H1 (cell line): ENCODE measurements around the gene PCYT1B. TPM values are rescaled to one million over a fixed set of nuclear protein-coding genes. Genes with fewer than 3 reads are reported as not detected.

ENCODE experiments used
- CTCF ChIA-PET: fragments of 300-600 bp; sonication (Branson Sonifier 250); formaldehyde crosslinking; loops from one replicate; lab custom pipeline; 2021; ENCODE audit not compliant: partially characterized antibody; lab: Charles Lee
- POLR2A ChIA-PET: fragments of 300-600 bp; sonication (Branson Sonifier 250); formaldehyde crosslinking; loops from one replicate; lab custom pipeline; 2021; ENCODE audit warnings: inconsistent platforms; ENCODE audit not compliant: partially characterized antibody; lab: Charles Lee
- DNase-seq, 2 experiments: peaks; one replicate each; pipeline versions ENCODE4 v3.0.0 to v3.0.0-alpha.2; 2010 to 2022; ENCODE audit warnings: low spot score in 2 of 2, low read depth in 1 of 2, mixed read lengths in 1 of 2
- FAIRE-seq: peaks from 2 replicates; lab custom pipeline; 2011; peaks lifted over from hg19 to GRCh38; lab: Jason Lieb, UNC
- H2AFZ ChIP-seq: 2 replicates; pipeline ENCODE4 v1.8.1; 2012; ENCODE audit warnings: low read length, inconsistent platforms
- H2AK5ac ChIP-seq: 2 replicates; pipeline ENCODE4 v1.6.1; 2013; ENCODE audit warnings: low read depth, low read length
- H2BK120ac ChIP-seq: replicated peaks from 2 replicates; pipeline ENCODE3; 2013; ENCODE audit warnings: low read depth, low read length, inconsistent platforms
- H2BK12ac ChIP-seq: 2 replicates; pipeline ENCODE4 v1.6.1; 2013; ENCODE audit warnings: low read depth, low read length
- H2BK15ac ChIP-seq: 2 replicates; pipeline ENCODE4 v1.6.1; 2013; ENCODE audit warnings: low read length
- H2BK20ac ChIP-seq: 2 replicates; pipeline ENCODE4 v1.6.1; 2013; ENCODE audit warnings: low read length
- H2BK5ac ChIP-seq: 2 replicates; pipeline ENCODE4 v1.6.1; 2013; ENCODE audit warnings: low read depth, low read length
- H3K14ac ChIP-seq: 2 replicates; pipeline ENCODE4 v1.6.1; 2013; ENCODE audit warnings: inconsistent platforms; ENCODE audit not compliant: insufficient read length
- H3K18ac ChIP-seq: 2 replicates; pipeline ENCODE4 v1.6.1; 2013; ENCODE audit warnings: low read length; ENCODE audit errors: extremely low read depth
- H3K23ac ChIP-seq: 2 replicates; pipeline ENCODE4 v1.6.1; 2013; ENCODE audit warnings: inconsistent platforms; ENCODE audit not compliant: insufficient read length
- H3K23me2 ChIP-seq: 2 replicates; pipeline ENCODE4 v1.6.1; 2013; ENCODE audit warnings: low read depth, low read length
- H3K27ac ChIP-seq: 2 replicates; pipeline ENCODE4 v1.6.1; 2011; ENCODE audit warnings: low read depth, low read length, inconsistent platforms
- H3K27me3 ChIP-seq, 4 experiments: replicated peaks in 1 of 4; 1 replicate in 1 of 4; 2 replicates in 3 of 4; pipeline versions ENCODE4 v1.6.1 to v1.8.1; 2011 to 2013; ENCODE audit warnings: low read length in 3 of 4, mild to moderate bottlenecking in 3 of 4, inconsistent platforms in 2 of 4, mixed read lengths in 2 of 4, moderate library complexity in 1 of 4; ENCODE audit not compliant: control insufficient read depth in 3 of 4, insufficient read depth in 3 of 4; ENCODE audit errors: extremely low read depth in 1 of 4
- H3K36me3 ChIP-seq, 4 experiments: 2 replicates each; pipeline versions ENCODE4 v1.6.1 to v1.8.1; 2011 to 2013; ENCODE audit warnings: mild to moderate bottlenecking in 4 of 4, low read length in 3 of 4, moderate library complexity in 2 of 4, control low read depth in 1 of 4, inconsistent platforms in 1 of 4; ENCODE audit not compliant: insufficient read depth in 4 of 4, control insufficient read depth in 2 of 4
- H3K4ac ChIP-seq: replicated peaks from 2 replicates; pipeline ENCODE3; 2013; ENCODE audit warnings: low read length, low read depth, mixed read lengths, inconsistent platforms; ENCODE audit not compliant: insufficient read length
- H3K4me1 ChIP-seq, 4 experiments: replicated peaks in 1 of 4; 1 replicate in 1 of 4; 2 replicates in 3 of 4; pipeline versions ENCODE4 v1.6.1 to v1.8.1; 2011 to 2013; ENCODE audit warnings: low read length in 3 of 4, inconsistent platforms in 2 of 4, mixed read lengths in 1 of 4; ENCODE audit not compliant: insufficient read depth in 4 of 4, control insufficient read depth in 3 of 4
- H3K4me2 ChIP-seq, 2 experiments: 2 replicates each; pipeline versions ENCODE4 v1.6.1 to v1.8.1; 2011 to 2013; ENCODE audit warnings: low read depth in 2 of 2, low read length in 2 of 2, control low read depth in 1 of 2, inconsistent platforms in 1 of 2, mild to moderate bottlenecking in 1 of 2; ENCODE audit not compliant: insufficient read depth in 1 of 2
- H3K4me3 ChIP-seq, 4 experiments: fragments of 200-600, 300-600 bp in 1 of 4; sonication (generic), shearing (Covaris generic), sonication (Bioruptor Twin) in 1 of 4; 2 replicates each; pipeline versions ENCODE4 v1.5.1 to v1.8.1; 2011 to 2016; ENCODE audit warnings: low read length in 4 of 4, low read depth in 3 of 4, control low read depth in 2 of 4, inconsistent platforms in 2 of 4, mild to moderate bottlenecking in 2 of 4, mixed read lengths in 1 of 4, moderate library complexity in 1 of 4; ENCODE audit not compliant: insufficient read depth in 2 of 4; ENCODE audit errors: extremely low read depth in 1 of 4
- H3K56ac ChIP-seq: replicated peaks from 2 replicates; pipeline ENCODE3; 2013; ENCODE audit warnings: low read depth, mild to moderate bottlenecking, mixed read lengths, low read length, inconsistent platforms; ENCODE audit not compliant: insufficient read length
- H3K79me1 ChIP-seq: 2 replicates; pipeline ENCODE4 v1.6.1; 2013; ENCODE audit warnings: low read depth, low read length, control low read depth
- H3K79me2 ChIP-seq, 2 experiments: 2 replicates each; pipeline versions ENCODE4 v1.6.1 to v1.8.1; 2012 to 2013; ENCODE audit warnings: low read length in 2 of 2, mild to moderate bottlenecking in 2 of 2, inconsistent platforms in 1 of 2; ENCODE audit not compliant: insufficient read depth in 2 of 2, control insufficient read depth in 1 of 2
- H3K9ac ChIP-seq, 4 experiments: replicated peaks in 1 of 4; 1 replicate in 1 of 4; 2 replicates in 3 of 4; pipeline versions ENCODE4 v1.6.1 to v1.8.1; 2011 to 2013; ENCODE audit warnings: low read depth in 3 of 4, low read length in 3 of 4, control low read depth in 2 of 4, mild to moderate bottlenecking in 2 of 4, moderate library complexity in 2 of 4, inconsistent platforms in 1 of 4; ENCODE audit errors: extremely low read depth in 1 of 4
- H3K9me3 ChIP-seq, 2 experiments: 2 replicates each; pipeline versions ENCODE4 v1.6.1 to v1.8.1; 2012 to 2013; ENCODE audit warnings: mild to moderate bottlenecking in 2 of 2, moderate library complexity in 2 of 2, control low read depth in 1 of 2, inconsistent platforms in 1 of 2, low read depth in 1 of 2, low read length in 1 of 2, mixed read lengths in 1 of 2; ENCODE audit not compliant: insufficient read depth in 2 of 2
- H4K20me1 ChIP-seq, 2 experiments: replicated peaks in 1 of 2; 2 replicates each; pipeline versions ENCODE3 to v1.8.1; 2011 to 2013; ENCODE audit warnings: inconsistent platforms in 2 of 2, low read length in 2 of 2, mild to moderate bottlenecking in 1 of 2; ENCODE audit not compliant: insufficient read depth in 2 of 2, control insufficient read depth in 1 of 2
- H4K5ac ChIP-seq: 2 replicates; pipeline ENCODE4 v1.6.1; 2013; ENCODE audit warnings: low read length, low read depth, mixed read lengths, inconsistent platforms; ENCODE audit not compliant: insufficient read length
- H4K8ac ChIP-seq: 2 replicates; pipeline ENCODE4 v1.8.0; 2013; ENCODE audit warnings: mild to moderate bottlenecking, moderate library complexity, low read length, inconsistent platforms; ENCODE audit not compliant: insufficient read depth; ENCODE audit errors: extremely low read depth
- H4K91ac ChIP-seq: replicated peaks from 2 replicates; pipeline ENCODE3; 2013; ENCODE audit warnings: low read length, mixed read lengths, inconsistent platforms; ENCODE audit not compliant: insufficient read length
- ASH2L ChIP-seq: fragments of 200-600, 300-600 bp; sonication (generic); IDR thresholded peaks from one replicate; pipeline ENCODE4 v1.7.1; 2017; ENCODE audit warnings: low read length
- ATF2 ChIP-seq: IDR thresholded peaks from 2 replicates; pipeline ENCODE4 v1.6.1; 2012; ENCODE audit warnings: low read length, inconsistent platforms
- ATF3 ChIP-seq: IDR thresholded peaks from 2 replicates; pipeline ENCODE4 v1.6.1; 2011; ENCODE audit warnings: low read depth, mild to moderate bottlenecking, low read length; ENCODE audit not compliant: insufficient read depth
- BACH1 ChIP-seq: IDR thresholded peaks from 2 replicates; pipeline ENCODE4 v1.6.1; 2012; ENCODE audit warnings: low read length, improper control_type of control experiment
- BCL11A ChIP-seq, 2 experiments: IDR thresholded peaks; one replicate each; pipeline ENCODE4 v1.6.1; 2011; ENCODE audit warnings: low read depth in 2 of 2, low read length in 2 of 2, mild to moderate bottlenecking in 2 of 2
- CTCF ChIP-seq, 3 experiments: IDR thresholded peaks; 1 replicate in 2 of 3; 2 replicates in 1 of 3; pipeline versions ENCODE4 v1.5.1 to v1.6.1; 2011; ENCODE audit warnings: low read length in 3 of 3, mild to moderate bottlenecking in 3 of 3, inconsistent platforms in 2 of 3, low read depth in 1 of 3, moderate library complexity in 1 of 3; ENCODE audit not compliant: insufficient read depth in 1 of 3; ENCODE audit errors: control extremely low read depth in 1 of 3
- EZH2 ChIP-seq: fragments of 200-600 bp; sonication (generic); IDR thresholded peaks from 2 replicates; pipeline ENCODE4 v1.7.1; 2012; ENCODE audit warnings: low read depth, mild to moderate bottlenecking, moderate library complexity, low read length, inconsistent platforms; ENCODE audit not compliant: severe bottlenecking
- HDAC6 ChIP-seq: IDR thresholded peaks from one replicate; pipeline ENCODE4 v1.7.1; 2012; ENCODE audit warnings: low read depth, mild to moderate bottlenecking, inconsistent platforms, low read length, moderate library complexity
- JUND ChIP-seq: IDR thresholded peaks from 2 replicates; pipeline ENCODE4 v1.6.1; 2011; ENCODE audit warnings: mild to moderate bottlenecking, improper control_type of control experiment, low read length
- POU5F1 ChIP-seq: IDR thresholded peaks from 2 replicates; pipeline ENCODE4 v1.6.1; 2011; ENCODE audit warnings: low read depth, mild to moderate bottlenecking, low read length, moderate library complexity
- WGBS, 2 experiments: shearing (Covaris generic) in 1 of 2; methylation state at CpG; one replicate each; pipeline versions ENCODE4 v1.1.6 to v1.1.7; 2013 to 2015; ENCODE audit warnings: low lambda C conversion rate in 2 of 2, mixed read lengths in 2 of 2, inconsistent platforms in 1 of 2, low coverage in 1 of 2, missing lambda C conversion rate in 1 of 2; ENCODE audit not compliant: insufficient replicate concordance in 2 of 2, insufficient coverage in 1 of 2, insufficient read length in 1 of 2; ENCODE audit errors: extremely low coverage in 1 of 2, missing lambda C conversion rate in 1 of 2; 5-methylcytosine and 5-hydroxymethylcytosine counted together
- polyA plus RNA-seq, 7 experiments: library from polyadenylated mRNA; depleted of rRNA in 3 of 7; stranded (reverse) in 5 of 7; unstranded in 2 of 7; fragments of >200 nt in 5 of 7; fragments of 200-250 nt in 2 of 7; gene quantifications; 1 replicate in 5 of 7; 2 replicates in 1 of 7; 4 replicates in 1 of 7; pipeline versions ENCODE4 v1.2.1 to v1.2.3, GENCODE V29; 2011 to 2013; ENCODE audit warnings: missing spikeins in 2 of 7, mixed read lengths in 2 of 7
- total RNA-seq: library from RNA; stranded (reverse); fragmentation: NEBNext Ultra II Directional; extraction: Animal tissue kit (Norgen Biotek cat#: 25700); gene quantifications from 2 replicates; pipeline ENCODE4 v1.2.1, GENCODE V29; 2021

The PCYT1B gene
- total and polyA plus RNA-seq, 2 of the 8 experiments (the other 6 are each of a cell fraction or from before 2014, with no cell fraction given): 17.9 to 30.6 TPM

GRCh38 chrX:24603191-24603590, 44.0 kb downstream of the PCYT1B start:
- H3K4me2 ChIP-seq: no peak overlapping the region
- H4K91ac ChIP-seq: no peak overlapping the region
- no peak overlapping the region for H3K9ac ChIP-seq
- 100% methylated on average over 1 of the region's 1 CpG; no CpG with 5 or more reads in 1 of the 2 experiments for WGBS, 2 experiments
- POLR2A ChIA-PET: no interaction called here
- H3K18ac ChIP-seq: no peak overlapping the region
- no peak overlapping the region for H2BK12ac ChIP-seq
- H3K4ac ChIP-seq: no peak overlapping the region
- H3K23ac ChIP-seq: no peak overlapping the region
- H3K79me2 ChIP-seq: no peaks in the 10 kb centered on the region
- no peaks in the 10 kb centered on the region for H4K20me1 ChIP-seq
- H2BK20ac ChIP-seq: no peak overlapping the region
- no peaks in the 10 kb centered on the region for H3K4me1 ChIP-seq
- H3K23me2 ChIP-seq: no peaks in the 10 kb centered on the region
- no peak overlapping the region for H2BK5ac ChIP-seq
- no peak overlapping the region for H2AFZ ChIP-seq
- no peaks in the 10 kb centered on the region for H3K27me3 ChIP-seq
- no peak overlapping the region for H4K8ac ChIP-seq
- no peak overlapping the region for H2BK120ac ChIP-seq
- no peaks in the 10 kb centered on the region for H3K9me3 ChIP-seq
- no peak overlapping the region for H3K14ac ChIP-seq
- H3K56ac ChIP-seq: no peak overlapping the region
- H3K4me3 ChIP-seq: no peak overlapping the region
- no peak overlapping the region for H4K5ac ChIP-seq
- CTCF ChIA-PET: interaction anchor here (0.6 kb wide), 1 partner anchor 683 kb away, joined by 3 read pairs; no protein-coding TSS in a partner anchor
- H2BK15ac ChIP-seq: no peak overlapping the region
- no peaks in the 10 kb centered on the region for H3K36me3 ChIP-seq
- H2AK5ac ChIP-seq: no peak overlapping the region
- H3K27ac ChIP-seq: no peak overlapping the region
- no peak for DNase-seq
- no peaks in the 10 kb centered on the region for H3K79me1 ChIP-seq
- FAIRE-seq: no peak
- TF ChIP-seq JUND: no peak
- no peak for TF ChIP-seq BCL11A (IDR thresholded peaks at IDR 0.05; ENCODE audit: low read depth in 2 of 2, low read length in 2 of 2)
- TF ChIP-seq EZH2: no peak
- no peak for TF ChIP-seq ATF3
- no peak for TF ChIP-seq CTCF (IDR thresholded peaks at IDR 0.05; ENCODE audit: control extremely low read depth in 1 of 3, insufficient read depth in 1 of 3, low read depth in 1 of 3, low read length in 3 of 3)
- TF ChIP-seq BACH1: no peak
- no peak for TF ChIP-seq POU5F1
- no peak for TF ChIP-seq HDAC6
- TF ChIP-seq ATF2: no peak
- no peak for TF ChIP-seq ASH2L
